Activated naive CD4-positive, alpha-beta T cell treated with Interleukin-2 at 50 U/mL for 16 hours (primary cell): ENCODE measurements around the gene TRPV2.

ENCODE experiments used
- DNase-seq: peaks from one replicate; pipeline ENCODE4 v3.0.0-alpha.2; 2020

TRPV2 gene

GRCh38 chr17:16459855-16460550 lies 44.6 kb downstream of the TRPV2 start:
- no peak for DNase-seq

GRCh38 chr17:16460796-16461605 lies 45.6 kb downstream of the TRPV2 start:
- DNase-seq: no peak

GRCh38 chr17:16461606-16461866 lies 46.2 kb downstream of the TRPV2 start:
- DNase-seq: no peak

GRCh38 chr17:16462070-16462864 lies 46.9 kb downstream of the TRPV2 start:
- DNase-seq: no peak

GRCh38 chr17:16463358-16464302 lies 48.3 kb downstream of the TRPV2 start:
- no peak for DNase-seq

- DNase-seq: no peak
Observed at GRCh38 chr17:16464303-16465051, 49.1 kb downstream of the TRPV2 start.

GRCh38 chr17:16465052-16465312 lies 49.6 kb downstream of the TRPV2 start:
- no peak for DNase-seq

- DNase-seq: no peak
Observed at GRCh38 chr17:16465861-16466338, 50.5 kb downstream of the TRPV2 start.

GRCh38 chr17:16466407-16466806 lies 51.0 kb downstream of the TRPV2 start:
- DNase-seq: no peak

- DNase-seq: no peak
Observed at GRCh38 chr17:16467044-16467443, 51.7 kb downstream of the TRPV2 start.

GRCh38 chr17:16467886-16468285 lies 52.5 kb downstream of the TRPV2 start:
- DNase-seq: no peak

GRCh38 chr17:16468428-16468992 lies 53.1 kb downstream of the TRPV2 start:
- DNase-seq: no peak

- no peak for DNase-seq
Observed at GRCh38 chr17:16470265-16470664, 54.9 kb downstream of the TRPV2 start.

GRCh38 chr17:16471295-16471694 lies 55.9 kb downstream of the TRPV2 start:
- DNase-seq: no peak

GRCh38 chr17:16472539-16472938 lies 57.2 kb downstream of the TRPV2 start:
- DNase-seq: no peak

GRCh38 chr17:16473044-16474011 lies 58.0 kb downstream of the TRPV2 start:
- no peak for DNase-seq

- DNase-seq: no peak
Observed at GRCh38 chr17:16474012-16474725, 58.8 kb downstream of the TRPV2 start.

- no peak for DNase-seq
Observed at GRCh38 chr17:16475179-16475704, 59.9 kb downstream of the TRPV2 start.

- no peak for DNase-seq
Observed at GRCh38 chr17:16477255-16477654, 61.9 kb downstream of the TRPV2 start.

GRCh38 chr17:16477666-16478065 lies 62.3 kb downstream of the TRPV2 start:
- DNase-seq: no peak
